DMS 273 (cell line): ENCODE measurements around the gene ULK4.
"Not testable (repeated sequence)": the region's sequence is repeated elsewhere in the genome, so short reads cannot be mapped to it uniquely, and the experiment has no call there.

ENCODE experiments used
- DNase-seq: peaks from one replicate; lab custom pipeline; 2025; ENCODE audit not compliant: unreplicated experiment; lab: John Stamatoyannopoulos, UW

Gene ULK4

DNA sequence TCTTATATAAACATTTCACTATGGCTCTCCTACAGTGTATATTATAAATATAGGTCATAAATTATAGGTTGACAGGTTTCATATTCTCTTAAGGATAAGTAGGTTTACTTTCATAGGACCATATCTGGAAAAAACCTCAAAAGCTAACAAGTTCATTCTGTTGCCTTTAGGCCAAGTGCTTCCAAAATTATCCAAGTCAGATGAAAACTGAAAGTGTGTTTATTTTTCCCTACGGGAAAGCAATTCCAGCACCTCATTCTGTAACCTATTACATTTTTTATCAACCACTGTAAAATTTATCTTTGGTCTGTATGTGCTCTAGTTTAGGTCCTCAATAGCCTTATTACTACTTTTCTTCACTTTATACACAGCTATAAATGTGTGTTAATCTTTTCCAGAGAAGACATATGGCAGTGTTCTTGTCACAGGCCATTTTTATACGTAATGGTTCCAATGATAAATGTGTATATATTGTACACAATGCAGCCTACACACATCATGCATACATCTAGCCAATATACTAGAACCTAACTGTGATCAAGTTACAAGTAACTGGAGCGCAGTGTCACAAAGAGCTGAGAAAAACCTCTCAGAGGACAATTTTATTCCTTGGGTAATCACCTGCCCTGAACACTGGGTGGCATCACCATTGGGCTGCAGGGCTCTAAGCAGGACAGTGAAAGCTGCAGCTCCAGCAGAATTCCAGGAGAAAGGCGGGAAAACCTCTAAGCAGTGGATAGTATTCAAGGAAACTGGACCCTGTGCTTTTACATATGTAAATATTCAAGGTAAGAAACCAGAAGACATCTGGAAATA is 511.3 kb downstream of the ULK4 start:
- peak; percentile 3 for DNase-seq

DNA sequence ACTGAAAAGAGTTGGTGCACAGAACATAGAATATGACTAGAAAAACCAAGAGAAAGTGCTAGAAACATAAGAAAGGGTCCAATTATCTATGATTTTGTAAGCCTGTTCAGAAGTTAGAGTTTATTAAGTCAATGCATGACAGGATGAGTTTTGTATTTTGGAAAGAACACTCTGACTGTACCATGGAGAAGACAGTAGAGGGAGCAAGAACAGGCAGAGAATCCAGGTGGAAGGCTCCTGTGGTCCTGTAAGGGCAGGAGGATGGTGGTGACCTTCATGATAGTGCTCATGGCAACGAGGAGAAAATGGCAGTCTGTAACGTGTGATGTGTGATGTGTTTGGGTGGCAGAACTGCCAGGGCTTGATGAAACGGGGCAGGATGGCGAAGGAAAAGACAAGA is 513.5 kb downstream of the ULK4 start:
- no peak for DNase-seq

DNA sequence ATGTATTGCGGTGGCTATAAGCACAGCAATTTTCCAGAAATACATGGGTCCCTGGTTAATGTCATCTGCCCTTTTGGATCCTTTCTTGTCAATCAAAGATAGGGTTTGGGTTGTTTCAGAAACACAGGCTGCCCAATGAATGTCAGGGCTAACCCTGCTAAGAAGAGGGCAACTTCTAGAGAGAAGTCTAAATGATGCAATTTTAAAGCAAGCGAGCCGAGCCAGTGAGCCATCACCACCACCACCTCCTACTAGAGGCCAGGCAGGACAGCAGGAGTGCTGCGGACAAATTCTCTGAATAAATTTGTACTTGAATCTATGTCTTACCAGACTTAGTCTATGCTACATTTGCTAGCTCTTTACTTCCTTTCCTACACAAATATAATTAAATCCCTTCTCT is 514.2 kb downstream of the ULK4 start:
- DNase-seq: no peak

DNA sequence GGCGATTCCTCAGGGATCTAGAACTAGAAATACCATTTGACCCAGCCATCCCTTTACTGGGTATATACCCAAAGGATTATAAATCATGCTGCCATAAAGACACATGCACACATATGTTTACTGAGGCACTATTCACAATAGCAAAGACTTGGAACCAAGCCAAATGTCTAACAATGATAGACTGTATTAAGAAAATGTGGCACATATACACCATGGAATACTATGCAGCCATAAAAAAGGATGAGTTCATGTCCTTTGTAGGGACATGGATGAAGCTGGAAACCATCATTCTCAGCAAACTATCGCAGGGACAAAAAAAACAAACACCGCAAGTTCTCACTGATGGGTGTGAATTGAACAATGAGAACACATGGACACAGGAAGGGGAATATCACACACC is 515.6 kb downstream of the ULK4 start:
- DNase-seq: not testable (repeated sequence)

DNA sequence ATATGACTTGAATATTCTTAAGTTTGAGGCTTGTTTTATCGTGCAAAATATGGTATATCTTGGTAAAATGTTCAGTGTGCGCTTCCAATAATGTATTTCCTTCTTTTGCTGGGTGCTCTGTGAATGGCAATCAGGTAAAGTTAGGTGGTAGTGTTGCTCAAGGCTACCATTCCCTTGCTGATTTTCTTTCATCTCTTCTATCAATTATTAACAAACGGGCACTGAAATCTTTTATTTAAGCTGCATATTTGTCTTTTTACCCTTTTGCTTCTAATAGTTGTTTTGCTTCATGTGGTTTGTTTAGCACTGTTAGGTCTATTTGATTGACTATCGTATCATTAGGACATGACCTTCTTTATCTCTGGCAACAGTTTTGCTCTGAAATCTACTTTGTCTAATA is 520.3 kb downstream of the ULK4 start:
- DNase-seq: no peak

DNA sequence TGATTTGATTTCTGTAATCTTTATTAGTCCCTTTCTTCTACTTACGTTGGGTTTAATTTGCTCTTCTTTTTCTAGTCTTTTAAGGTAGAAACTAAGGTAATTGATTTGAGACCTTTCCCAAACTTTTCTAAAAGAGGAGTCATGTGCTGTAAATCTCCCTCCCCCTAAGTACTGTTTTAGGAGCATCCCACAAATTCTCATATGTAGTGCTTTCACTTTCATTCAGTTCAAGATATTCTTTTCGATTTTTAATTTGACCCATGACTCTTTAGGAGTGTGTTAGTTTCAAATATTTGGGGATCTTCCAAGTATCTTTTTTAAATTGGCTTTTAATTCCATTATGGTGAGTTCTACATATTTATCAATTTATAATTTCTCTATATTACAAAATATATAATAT is 520.8 kb downstream of the ULK4 start:
- DNase-seq: no peak

DNA sequence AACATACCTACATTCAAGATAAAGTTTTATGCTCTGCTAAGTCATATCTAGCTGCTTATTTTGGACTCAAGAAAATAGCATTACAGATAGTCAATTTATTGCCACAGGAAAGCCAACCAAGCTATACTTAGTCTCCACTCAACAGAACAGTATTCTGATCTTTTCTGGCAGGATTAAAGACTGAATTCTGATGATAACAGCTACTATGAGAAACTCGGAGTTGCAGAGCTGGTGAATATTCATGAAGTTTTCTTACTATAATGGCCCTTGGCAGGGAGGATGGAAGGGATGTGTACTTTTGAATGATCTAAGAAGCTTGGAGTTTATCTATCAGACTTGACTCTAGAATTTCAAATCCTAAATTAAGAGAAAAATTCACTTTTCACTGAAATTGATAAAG is 524.9 kb downstream of the ULK4 start:
- DNase-seq: no peak

DNA sequence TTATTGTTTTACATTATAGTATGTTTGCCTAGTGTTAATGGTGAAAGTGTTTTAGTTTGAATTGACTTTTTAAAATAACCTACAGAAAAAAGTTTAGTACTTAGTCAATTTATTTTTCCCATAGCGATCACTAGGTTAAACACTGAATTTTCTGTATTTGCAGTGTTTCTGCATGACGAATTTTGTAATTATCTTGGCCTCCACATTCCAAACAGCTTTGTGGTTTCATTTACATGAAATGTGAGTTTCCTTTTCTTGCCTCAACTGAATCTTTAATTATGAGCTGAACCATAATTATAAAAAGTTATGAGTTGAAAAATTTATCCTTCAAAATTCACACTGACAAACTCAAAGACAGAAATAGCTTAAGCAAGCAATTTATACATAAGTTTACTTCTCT is 527.1 kb downstream of the ULK4 start:
- no peak for DNase-seq

DNA sequence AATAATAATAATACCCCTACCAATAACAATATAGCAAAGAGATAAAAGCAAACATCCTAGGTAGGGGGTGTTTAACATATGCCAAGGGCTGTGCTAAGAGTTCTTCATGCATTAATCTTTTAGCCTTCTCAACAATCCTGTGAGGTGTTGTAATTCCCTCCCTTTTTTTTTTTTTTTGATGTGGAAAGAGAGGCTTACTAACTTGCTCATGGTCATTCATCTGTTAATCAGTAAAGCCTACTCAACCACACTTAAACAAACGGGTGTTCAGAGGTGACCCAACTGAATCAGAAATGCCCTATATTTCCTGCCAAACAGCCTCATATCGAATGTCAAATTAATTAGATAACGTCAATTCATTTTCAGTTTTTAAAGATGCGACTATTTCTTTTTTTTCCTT is 530.5 kb downstream of the ULK4 start:
- no peak for DNase-seq

DNA sequence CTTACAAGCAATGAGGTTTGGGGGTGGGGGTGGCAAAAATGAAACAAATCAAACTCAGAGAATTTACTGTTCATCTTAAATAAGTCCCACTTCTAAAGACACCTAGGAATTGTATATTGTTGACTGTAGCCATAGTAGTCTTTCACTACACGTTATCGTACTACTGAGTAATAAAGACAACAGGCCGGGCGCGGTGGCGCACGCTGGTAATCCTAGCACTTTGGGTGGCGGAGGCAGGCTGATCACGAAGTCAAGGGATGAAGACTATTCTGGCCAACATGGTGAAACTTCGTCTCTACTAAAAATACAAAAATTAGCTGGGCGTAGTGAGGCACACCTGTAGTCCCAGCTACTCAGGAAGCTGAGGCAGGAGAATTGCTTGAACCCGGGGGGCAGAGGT is 531.0 kb downstream of the ULK4 start:
- no peak for DNase-seq

DNA sequence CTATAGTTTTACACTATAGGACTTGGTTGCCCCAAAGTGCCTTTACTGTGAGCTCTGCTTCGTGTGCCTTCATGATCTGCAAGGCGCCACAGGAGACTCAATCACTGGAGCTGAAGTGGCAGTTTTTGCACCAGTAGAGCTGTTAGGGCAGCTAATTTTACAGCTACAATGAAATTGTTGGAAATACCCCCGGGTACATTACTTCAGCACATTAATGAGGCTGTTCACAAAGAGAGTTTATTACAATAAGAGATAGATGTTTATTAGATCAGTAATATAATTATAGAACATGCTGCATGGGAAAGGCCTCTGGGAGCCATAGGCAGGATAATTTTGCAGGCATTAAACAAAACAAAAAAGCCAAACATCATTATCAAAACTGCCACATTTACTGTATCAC is 531.5 kb downstream of the ULK4 start:
- DNase-seq: no peak

DNA sequence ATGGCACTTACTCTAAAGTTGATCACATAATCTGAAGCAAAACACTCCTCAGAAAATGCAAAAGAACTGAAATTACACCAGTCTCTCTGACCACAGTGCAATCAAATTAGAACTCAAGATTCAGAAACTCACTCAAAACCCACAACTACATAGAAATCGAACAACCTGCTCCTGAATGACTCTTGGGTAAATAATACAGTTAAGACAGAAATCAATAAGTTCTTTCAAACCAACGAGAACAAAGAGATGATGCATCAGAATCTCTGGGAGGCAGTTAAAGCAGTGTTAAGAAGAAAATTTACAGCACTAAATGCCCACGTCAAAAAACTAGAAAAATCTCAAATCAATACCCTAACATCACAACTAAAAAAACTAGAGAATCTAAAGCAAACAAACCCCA is 535.4 kb downstream of the ULK4 start:
- DNase-seq: no peak

DNA sequence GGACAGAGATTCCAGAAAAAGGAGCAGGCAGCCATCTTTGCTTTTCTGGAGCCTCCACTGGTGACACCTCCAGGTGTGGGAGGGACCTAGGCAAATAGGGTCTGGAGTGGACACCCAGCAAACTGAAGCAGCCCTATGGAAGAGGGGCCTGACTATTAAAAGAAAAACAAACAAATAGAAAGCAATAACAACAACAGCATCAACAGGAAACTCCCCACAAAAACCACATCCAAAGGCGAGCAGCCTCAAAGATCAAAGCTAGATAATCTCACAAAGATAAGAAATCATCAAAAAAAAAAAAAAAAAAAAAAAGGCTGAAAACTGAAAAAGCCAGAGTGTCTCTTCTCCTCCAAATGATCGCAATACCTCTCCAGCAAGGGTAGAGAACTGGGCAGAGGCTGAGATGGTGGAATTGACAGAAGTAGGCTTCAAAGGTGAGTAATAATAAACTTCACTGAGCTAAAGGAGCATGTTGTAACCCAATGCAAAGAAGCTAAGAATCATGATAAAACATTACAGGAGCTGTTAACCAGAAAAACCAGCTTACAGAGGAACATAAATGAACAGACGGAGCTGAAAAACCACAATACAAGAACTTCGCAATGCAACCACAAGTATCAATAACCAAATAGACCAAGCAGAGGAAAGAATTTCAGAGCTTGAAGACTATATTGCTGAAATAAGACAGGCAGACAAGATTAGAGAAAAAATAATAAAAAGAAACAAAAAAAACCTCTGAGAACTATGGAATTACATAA is 537.2 kb downstream of the ULK4 start:
- DNase-seq: no peak

DNA sequence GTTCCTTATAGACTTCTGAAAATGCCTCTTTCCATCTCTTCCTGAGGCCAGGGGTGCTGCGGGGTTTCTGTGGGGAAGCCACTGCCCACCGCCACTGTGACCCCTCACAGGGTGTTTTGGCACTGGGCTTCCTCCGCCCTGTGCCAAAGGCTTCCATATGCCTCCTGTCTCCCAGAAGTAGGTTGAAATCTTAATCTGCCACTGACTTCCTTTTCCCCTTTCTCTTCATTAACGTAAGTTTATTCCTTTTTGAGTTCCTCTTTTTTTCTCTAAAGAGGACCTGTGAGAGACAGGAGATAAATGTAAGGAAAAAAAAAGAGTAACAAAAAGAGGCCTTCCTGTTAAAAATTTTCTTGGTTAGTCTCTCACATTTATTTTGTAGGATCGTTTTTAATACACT is 542.1 kb downstream of the ULK4 start:
- no peak for DNase-seq

DNA sequence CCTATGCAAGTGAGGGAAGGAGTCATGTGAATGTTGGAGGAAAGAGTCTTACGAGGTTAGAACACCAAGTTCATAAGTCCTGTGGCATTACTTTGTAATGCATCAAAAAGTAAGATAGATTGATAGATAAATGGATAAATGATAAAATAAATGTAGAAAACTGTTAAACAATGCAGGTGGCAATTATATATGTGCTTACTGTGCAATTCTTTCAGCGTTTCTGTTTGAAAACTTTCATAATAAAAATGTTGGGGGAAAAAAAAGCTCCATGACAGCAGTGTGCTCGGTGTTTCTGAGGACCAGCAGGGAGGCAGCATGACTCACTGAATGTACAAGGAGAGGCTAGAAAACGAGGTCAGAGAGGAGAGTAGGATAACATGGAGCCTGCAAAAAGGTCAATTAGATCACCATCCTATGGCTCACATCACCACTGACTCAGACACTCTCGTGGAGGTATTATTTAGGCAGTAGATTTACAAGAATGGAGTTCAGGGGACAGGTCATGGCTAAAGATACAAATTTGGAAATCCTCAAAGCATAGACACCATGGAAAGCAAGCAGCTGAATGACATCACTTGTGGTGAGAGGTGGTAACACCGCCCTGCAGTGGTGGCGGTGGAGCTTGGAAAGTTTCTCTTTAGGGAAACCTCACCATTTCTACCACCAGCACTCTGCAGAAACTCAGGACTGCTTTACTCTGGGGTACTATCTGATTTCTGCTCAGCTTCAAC is 542.8 kb downstream of the ULK4 start:
- no peak for DNase-seq

DNA sequence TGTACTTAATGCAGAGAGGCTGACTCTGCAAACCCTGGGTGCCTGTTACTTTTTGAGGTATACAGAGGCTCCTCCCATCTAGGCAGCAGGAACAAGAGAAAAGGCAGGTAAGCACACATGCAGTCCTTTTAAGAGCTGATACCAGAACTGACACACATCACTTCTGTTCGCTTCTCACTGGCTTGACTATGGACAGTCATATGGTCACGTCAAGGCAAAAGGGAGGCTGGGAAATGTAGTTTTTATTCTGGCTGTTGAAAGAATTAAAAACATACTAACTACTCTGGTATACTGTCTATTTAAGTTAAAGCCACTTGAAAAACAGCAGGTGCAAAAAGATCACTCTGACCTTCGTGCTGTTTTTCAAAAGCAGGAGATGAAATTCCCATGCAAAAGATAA is 544.3 kb downstream of the ULK4 start:
- no peak for DNase-seq

DNA sequence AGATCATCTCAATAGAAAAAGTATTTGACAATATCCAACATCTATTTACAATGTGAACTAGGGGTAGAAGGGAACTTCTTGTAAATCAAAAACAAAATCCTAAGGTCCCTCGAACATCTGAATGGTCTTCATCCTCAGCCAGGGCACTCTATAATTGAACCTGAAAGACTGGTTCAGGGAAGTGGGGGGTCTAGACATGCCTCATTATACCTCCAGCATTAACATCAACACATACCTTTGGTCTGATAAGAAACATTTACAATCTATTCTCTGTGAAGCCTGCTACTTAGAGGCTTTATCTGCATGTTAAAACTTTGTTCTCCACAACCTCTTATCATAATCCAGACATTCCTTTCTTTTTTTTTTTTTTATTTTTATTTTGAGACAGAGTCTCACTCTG is 550.8 kb downstream of the ULK4 start:
- DNase-seq: no peak

DNA sequence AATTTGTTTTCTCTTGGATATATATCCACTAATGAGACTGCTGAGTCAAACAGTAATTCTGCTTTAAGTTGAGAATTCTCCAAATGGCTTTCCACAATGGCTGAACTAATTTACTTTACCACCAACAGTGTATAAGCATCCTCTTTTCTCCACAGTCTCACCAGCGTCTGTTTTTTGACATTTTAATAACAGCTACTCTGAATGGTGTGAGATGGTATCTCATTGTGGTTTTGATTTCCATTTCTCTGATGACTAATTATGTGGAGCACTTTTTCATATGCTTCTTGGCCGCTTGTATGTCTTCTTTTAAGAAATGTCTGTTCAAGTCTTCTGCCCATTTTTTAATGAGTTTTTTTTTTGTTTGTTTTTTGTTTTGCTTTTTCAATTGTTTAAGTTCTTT is 556.4 kb downstream of the ULK4 start:
- no peak for DNase-seq

DNA sequence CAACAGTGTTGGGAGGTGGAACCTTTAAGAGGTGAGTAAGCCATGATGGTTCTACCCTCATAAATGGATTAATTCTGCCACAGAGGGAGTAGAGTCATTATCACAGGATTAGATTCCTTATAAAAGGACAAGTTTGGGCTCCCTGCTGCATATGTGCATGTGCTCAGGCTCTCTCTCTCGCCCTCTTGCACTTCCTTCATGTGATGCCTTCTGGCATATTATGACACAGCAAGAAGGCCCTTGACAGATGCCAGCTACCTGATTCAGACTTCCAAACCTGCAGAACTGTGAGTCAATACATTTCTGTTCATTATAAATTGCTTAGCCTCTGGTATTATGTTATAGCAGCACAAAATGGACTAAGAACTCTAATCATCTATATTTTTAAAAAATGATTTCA is 557.3 kb downstream of the ULK4 start:
- no peak for DNase-seq

DNA sequence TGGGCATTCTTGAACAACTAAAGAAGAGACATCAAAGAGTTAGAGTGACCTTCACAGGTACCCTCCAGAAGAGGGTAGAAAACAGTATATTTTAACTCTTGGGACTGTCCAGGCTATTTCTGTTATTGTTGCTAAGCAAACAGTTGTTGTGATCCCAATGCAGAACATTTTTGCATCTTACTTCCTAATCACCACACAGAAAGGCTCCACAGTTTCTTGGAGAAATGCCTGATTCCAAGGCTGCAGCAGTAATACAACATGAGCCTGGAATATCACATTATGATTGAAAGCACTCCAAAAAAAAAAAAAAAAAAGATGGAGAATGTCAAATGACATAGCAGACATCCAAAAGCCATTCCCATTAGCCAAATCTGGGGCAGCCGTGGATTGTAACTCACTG is 567.0 kb downstream of the ULK4 start:
- no peak for DNase-seq

DNA sequence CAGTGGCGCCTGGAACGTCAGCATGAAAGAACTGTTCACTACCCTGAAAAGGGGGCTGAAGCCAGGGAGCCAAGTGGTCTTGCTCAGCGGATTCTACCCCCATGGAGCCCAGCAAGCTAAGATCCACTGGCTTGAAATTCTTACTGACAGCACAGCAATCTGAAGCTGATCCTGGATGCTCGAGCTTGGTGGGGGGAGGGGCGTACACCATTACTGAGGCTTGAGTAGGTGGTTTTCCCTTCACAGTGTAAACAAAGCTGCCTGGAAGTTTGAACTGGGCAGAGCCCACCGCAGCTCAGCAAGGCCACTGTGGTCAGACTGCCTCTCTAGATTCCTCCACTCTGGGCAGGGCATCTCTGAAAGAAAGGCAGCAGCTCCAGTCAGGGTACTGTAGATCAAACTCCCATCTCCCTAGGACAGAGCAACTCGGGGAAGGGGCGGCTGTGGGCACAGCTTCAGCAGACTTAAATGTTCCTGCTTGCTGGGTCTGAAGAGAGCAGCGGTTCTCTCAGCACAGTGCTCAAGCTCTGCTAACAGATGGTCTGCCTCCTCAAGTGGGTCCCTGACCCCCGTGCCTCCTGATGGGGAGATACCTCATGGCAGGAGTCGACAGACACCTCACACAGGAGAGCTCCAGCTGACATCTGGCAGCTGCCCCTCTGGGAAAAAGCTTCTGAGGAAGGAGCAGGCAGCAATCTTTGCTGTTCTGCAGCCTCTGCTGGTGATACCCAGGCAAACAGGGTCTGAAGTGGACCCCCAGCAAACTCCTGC is 591.0 kb downstream of the ULK4 start:
- peak; percentile 86 for DNase-seq
